ENCODE data around the gene PCDH15.

Gene PCDH15

DNA sequence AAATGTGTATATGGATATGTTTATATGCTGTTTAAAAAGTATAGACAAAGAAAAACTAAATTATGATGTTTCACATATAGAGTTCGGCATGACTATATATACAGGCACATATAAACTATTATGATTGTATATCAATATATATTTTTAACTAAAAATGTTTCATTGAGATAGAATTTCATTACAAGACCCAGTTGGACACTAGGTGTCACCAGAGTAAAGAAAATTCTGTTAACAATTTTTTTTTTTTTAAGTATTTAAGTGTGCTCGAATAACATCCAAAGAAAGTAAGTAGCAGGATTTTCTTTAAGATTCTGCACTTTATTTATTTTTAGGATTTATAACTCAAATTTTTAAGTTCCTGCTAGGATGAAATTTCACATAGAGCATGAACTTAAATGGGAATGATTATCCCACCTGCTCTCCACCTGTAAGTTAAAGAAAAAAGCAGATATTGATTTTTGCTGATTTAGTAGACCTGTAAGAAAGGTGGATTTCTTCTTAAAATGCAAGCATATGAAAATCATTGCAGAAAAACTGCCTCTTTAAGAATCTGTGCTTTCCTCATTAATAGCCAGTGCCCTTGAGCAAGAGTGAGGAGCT, 961.5 kb downstream of the PCDH15 start:
- peak; percentile 21 for DNase-seq

DNA sequence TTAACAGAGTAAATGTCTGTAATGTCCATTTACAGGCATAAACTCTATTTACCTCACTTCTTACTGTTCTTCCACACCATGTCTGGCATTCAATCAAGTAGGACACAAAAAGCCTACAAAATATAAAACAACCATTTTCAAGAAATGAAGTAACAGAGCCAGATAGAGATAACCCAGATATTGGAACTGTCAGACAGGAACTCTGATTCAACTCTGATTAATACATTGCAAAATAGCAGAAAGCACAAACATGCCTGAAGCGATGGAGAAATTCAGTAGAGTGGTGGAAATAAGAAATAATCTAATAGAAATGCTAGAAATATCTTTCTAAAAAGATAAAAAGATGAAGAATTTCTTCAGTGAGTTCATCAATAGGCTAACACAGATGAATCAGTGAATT, 964.4 kb downstream of the PCDH15 start:
- no peak for DNase-seq

- DNase-seq: no peak
These were observed 967.1 kb downstream of the PCDH15 start for GRCh38 chr10:53833908-53834307.

DNA sequence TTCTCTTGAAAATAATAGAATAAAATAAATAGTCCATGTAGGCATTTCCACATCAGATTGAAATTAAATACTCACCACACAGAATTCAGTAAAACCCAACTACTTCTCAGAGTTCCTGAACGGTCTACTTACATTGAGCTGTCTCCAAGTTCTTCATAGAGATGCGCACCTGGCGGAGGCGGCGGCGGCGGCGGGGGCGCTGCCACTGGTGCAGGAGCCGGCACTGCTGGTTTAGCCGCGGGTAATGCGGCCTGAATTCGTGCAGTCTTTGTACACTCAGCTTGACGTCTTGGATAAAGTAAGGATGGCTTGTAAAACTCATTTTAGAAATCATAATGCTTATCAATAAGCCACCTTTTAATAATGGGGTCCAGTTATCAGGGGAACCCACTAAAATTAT, 973.8 kb downstream of the PCDH15 start:
- no peak for DNase-seq

- DNase-seq: no peak
These were observed 992.2 kb downstream of the PCDH15 start for GRCh38 chr10:53808677-53809372.

DNA sequence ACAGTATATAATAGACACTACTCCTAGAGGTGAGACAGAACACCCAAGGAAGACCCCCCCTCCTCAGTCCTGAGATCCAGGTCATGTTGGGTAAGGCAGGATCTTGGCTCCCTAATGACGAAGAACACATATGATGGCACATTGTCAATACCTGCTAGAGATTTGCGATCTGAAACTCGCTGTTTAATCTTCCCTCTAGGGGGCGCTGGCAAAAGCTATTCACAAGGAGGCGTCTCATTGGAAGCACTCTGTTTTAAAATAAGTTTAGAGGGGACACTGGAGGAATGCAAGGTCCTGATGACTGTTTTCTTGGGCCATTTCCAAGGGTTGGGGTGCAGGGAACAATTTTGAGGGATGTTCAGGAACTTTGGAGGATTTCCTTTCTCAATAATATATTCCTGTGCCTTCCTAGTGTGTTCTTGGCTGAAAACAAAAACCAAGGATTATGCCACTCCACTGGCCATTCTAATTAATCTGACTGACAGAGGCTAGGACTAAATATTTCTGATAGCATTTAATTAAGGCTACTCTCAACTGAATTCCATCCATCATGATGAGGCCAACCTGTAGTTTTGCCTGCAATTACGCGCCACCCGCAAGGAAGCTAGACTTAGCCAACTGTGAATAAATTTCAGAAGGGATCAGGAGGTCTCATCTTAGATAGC, 1014.7 kb downstream of the PCDH15 start:
- no peak for DNase-seq

- DNase-seq: no peak
These were observed 1029.3 kb downstream of the PCDH15 start for GRCh38 chr10:53771701-53772100.

DNA sequence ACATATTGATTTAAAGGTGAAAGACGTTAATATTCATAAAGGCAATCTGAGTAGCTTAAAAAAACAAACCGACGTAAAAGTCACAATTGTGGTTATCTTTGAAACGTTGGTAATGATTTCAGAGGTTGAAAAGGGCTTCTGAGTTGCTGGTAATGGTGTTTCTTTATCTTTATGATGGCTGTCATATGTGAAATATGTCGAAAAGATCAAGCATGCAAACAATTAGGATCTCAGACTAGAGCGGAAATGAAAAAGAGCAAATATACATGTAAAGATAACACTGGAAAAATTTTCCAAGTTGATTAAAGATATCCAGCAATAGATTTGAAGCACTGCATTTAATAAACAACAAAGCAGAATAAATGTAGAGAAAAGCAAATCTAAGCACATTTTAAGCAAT, 1030.1 kb downstream of the PCDH15 start:
- DNase-seq: no peak

DNA sequence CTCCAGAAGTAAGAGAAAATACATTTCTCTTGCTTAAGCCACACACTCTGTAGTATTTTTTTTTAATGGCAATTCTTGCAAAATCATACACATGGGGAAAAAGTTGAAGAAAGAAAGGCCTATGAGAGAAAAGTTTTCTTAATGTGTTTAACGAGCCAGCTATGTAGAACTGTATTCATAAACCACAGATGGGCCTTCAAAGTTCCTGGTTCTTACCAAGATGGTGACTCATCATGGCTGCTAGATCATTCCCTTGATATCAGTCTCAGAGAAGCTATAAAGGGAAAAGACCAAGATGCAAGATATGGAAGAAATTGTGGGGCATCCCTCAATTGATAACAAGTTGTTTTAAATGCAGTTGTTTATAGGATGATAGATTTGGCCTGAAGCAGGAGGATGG, 1035.7 kb downstream of the PCDH15 start:
- no peak for DNase-seq

GRCh38 chr10:53754596-53755250, 1046.3 kb downstream of the PCDH15 start:
- no peak for DNase-seq
